ENCODE data around the gene SEPHS2. TPM values are rescaled to one million over a fixed set of nuclear protein-coding genes. Genes with fewer than 3 reads are reported as not detected.

Gene SEPHS2
- total and polyA plus RNA-seq, 2 of the 8 experiments (the other 6 are each of a cell fraction or from before 2014, with no cell fraction given): 28.2 to 61.8 TPM

DNA sequence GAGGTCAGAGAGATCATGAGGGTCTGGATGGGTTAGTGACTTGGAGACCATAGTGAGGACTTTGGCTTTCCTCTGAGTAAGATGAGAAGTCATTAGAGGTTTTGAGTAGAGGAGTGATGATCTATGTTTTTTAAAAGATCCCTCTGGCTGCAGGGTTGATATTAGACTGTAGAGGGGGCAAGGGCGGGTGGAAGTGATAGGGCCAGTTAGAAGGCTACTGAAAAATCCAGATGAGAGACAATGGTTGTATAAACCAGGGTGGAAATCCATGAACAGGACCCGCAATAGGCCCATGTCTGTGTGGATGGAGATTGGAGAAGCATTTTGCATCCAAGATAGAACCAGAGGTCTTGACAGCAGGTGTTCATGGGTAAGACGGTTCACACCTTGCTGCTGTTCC lies 36.7 kb upstream of the SEPHS2 start:
- TF ChIP-seq, protein P1, sequence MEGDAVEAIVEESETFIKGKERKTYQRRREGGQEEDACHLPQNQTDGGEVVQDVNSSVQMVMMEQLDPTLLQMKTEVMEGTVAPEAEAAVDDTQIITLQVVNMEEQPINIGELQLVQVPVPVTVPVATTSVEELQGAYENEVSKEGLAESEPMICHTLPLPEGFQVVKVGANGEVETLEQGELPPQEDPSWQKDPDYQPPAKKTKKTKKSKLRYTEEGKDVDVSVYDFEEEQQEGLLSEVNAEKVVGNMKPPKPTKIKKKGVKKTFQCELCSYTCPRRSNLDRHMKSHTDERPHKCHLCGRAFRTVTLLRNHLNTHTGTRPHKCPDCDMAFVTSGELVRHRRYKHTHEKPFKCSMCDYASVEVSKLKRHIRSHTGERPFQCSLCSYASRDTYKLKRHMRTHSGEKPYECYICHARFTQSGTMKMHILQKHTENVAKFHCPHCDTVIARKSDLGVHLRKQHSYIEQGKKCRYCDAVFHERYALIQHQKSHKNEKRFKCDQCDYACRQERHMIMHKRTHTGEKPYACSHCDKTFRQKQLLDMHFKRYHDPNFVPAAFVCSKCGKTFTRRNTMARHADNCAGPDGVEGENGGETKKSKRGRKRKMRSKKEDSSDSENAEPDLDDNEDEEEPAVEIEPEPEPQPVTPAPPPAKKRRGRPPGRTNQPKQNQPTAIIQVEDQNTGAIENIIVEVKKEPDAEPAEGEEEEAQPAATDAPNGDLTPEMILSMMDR (IDR thresholded peaks at IDR 0.05; ENCODE audit: control extremely low read depth in 1 of 3, insufficient read depth in 1 of 3, low read depth in 1 of 3, low read length in 3 of 3): peak in 1 of 3 experiments; percentile 42; a peak in 1 of 4 replicates
- TF ChIP-seq BRCA1 (IDR thresholded peaks at IDR 0.05; ENCODE audit: low read depth, low read length): no peak
- Histone ChIP-seq H2AK5ac (ENCODE audit: low read depth, low read length) (no peak overlapping the region), H3K79me1 (ENCODE audit: low read depth, low read length) (no peaks in the 10 kb centered on the region), H3K4me3 (ENCODE audit: extremely low read depth in 1 of 4, insufficient read depth in 2 of 4, low read depth in 3 of 4, low read length in 4 of 4) (no peak overlapping the region), H3K9ac (replicated peaks in 1 of 4; ENCODE audit: extremely low read depth in 1 of 4, low read depth in 3 of 4, low read length in 3 of 4) (no peak overlapping the region), H4K91ac (replicated peaks; ENCODE audit: insufficient read length, low read length) (no peak overlapping the region), H3K23me2 (ENCODE audit: low read depth, low read length) (no peaks in the 10 kb centered on the region), H4K5ac (ENCODE audit: insufficient read length, low read depth, low read length) (no peak overlapping the region), H3K18ac (ENCODE audit: extremely low read depth, low read length) (no peak overlapping the region), H2BK12ac (ENCODE audit: low read depth, low read length) (no peak overlapping the region), H3K27me3 (replicated peaks in 1 of 4; ENCODE audit: control insufficient read depth in 3 of 4, extremely low read depth in 1 of 4, insufficient read depth in 3 of 4, low read length in 3 of 4) (no peaks in the 10 kb centered on the region), H3K4me1 (replicated peaks in 1 of 4; ENCODE audit: control insufficient read depth in 3 of 4, insufficient read depth in 4 of 4, low read length in 3 of 4) (no peaks in the 10 kb centered on the region), H3K23ac (ENCODE audit: insufficient read length) (no peak overlapping the region), H3K27ac (ENCODE audit: low read depth, low read length) (no peak overlapping the region), H2BK120ac (replicated peaks; ENCODE audit: low read depth, low read length) (no peak overlapping the region), H3K79me2 (ENCODE audit: control insufficient read depth in 1 of 2, insufficient read depth in 2 of 2, low read length in 2 of 2) (no peaks in the 10 kb centered on the region), H3K14ac (ENCODE audit: insufficient read length) (no peak overlapping the region), H2BK5ac (ENCODE audit: low read depth, low read length) (no peak overlapping the region), H3K4me2 (ENCODE audit: insufficient read depth in 1 of 2, low read depth in 2 of 2, low read length in 2 of 2) (no peak overlapping the region), H2BK15ac (ENCODE audit: low read length) (no peak overlapping the region), H3K9me3 (ENCODE audit: insufficient read depth in 2 of 2, low read depth in 1 of 2, low read length in 1 of 2) (no peaks in the 10 kb centered on the region; a peak in 1 of 4 replicates), H2AFZ (ENCODE audit: low read length) (no peak overlapping the region), H4K20me1 (replicated peaks in 1 of 2; ENCODE audit: control insufficient read depth in 1 of 2, insufficient read depth in 2 of 2, low read length in 2 of 2) (no peaks in the 10 kb centered on the region), H3K4ac (replicated peaks; ENCODE audit: insufficient read length, low read depth, low read length) (no peak overlapping the region), H3K56ac (replicated peaks; ENCODE audit: insufficient read length, low read depth, low read length) (no peak overlapping the region), H3K36me3 (ENCODE audit: control insufficient read depth in 2 of 4, insufficient read depth in 4 of 4, low read length in 3 of 4) (no peaks in the 10 kb centered on the region), H2BK20ac (ENCODE audit: low read length) (no peak overlapping the region), H4K8ac (ENCODE audit: extremely low read depth, insufficient read depth, low read length) (no peak overlapping the region)
- DNase-seq (ENCODE audit: low read depth in 1 of 2, low spot score in 2 of 2) (no peak), FAIRE-seq (no peak)
- WGBS, 2 experiments (ENCODE audit: extremely low coverage in 1 of 2, insufficient coverage in 1 of 2, insufficient read length in 1 of 2, insufficient replicate concordance in 2 of 2, low coverage in 1 of 2, low lambda C conversion rate in 2 of 2, missing lambda C conversion rate in 1 of 2): 84% methylated on average over 3 of the region's 3 CpGs; no CpG with 5 or more reads in 1 of the 2 experiments
- ChIA-PET CTCF (ENCODE audit: partially characterized antibody) (interaction anchor here (0.6 to 4.1 kb wide), 19 partner anchors 9 to 133 kb away, joined by 3 to 16 read pairs (median 4); partner anchors contain the start of genes DCTPP1 and ZNF764), POLR2A (ENCODE audit: partially characterized antibody) (interaction anchor here (0.6 kb wide), 2 partner anchors 53 to 75 kb away, joined by 3 read pairs; partner anchors contain the start of genes ZNF747 and ZNF771)
